Measurements from ENCODE around the gene CACNG4.

The CACNG4 gene

GRCh38 chr17:66964930-66965800, 658 bp downstream of the CACNG4 start:
- CTCF ChIA-PET: no interaction called here
- POLR2A ChIA-PET: no interaction called here
- no peak for DNase-seq (ENCODE audit: low read depth, low spot score)
- peak overlapping the region; percentile 57 for H3K4me3 ChIP-seq (ENCODE audit: low read depth, low read length)
- TF ChIP-seq CTCF (IDR thresholded peaks at IDR 0.05; ENCODE audit: insufficient read depth, low read length, missing control alignments): no peak

- CTCF ChIA-PET: no interaction called here
- no peak for TF ChIP-seq CTCF (IDR thresholded peaks at IDR 0.05; ENCODE audit: insufficient read depth, low read length, missing control alignments)
- no peak for DNase-seq (ENCODE audit: low read depth, low spot score)
- H3K4me3 ChIP-seq (ENCODE audit: low read depth, low read length): peak overlapping the region; percentile 42
- POLR2A ChIA-PET: no interaction called here
Measured at GRCh38 chr17:66965801-66966262, 1.3 kb downstream of the CACNG4 start.

- ChIA-PET POLR2A (no interaction called here), CTCF (no interaction called here)
- no peak for DNase-seq (ENCODE audit: low read depth, low spot score)
- no peak for TF ChIP-seq CTCF (IDR thresholded peaks at IDR 0.05; ENCODE audit: insufficient read depth, low read length, missing control alignments)
- H3K4me3 ChIP-seq (ENCODE audit: low read depth, low read length): no peak overlapping the region
Measured at GRCh38 chr17:66966298-66966697, 1.8 kb downstream of the CACNG4 start.

- no peak for TF ChIP-seq CTCF (IDR thresholded peaks at IDR 0.05; ENCODE audit: insufficient read depth, low read length, missing control alignments)
- DNase-seq (ENCODE audit: low read depth, low spot score): no peak
- no peak overlapping the region for H3K4me3 ChIP-seq (ENCODE audit: low read depth, low read length)
- CTCF ChIA-PET: no interaction called here
- POLR2A ChIA-PET: no interaction called here
Measured at GRCh38 chr17:66966704-66967418, 2.4 kb downstream of the CACNG4 start.

GRCh38 chr17:66967837-66968543, 3.5 kb downstream of the CACNG4 start:
- no peak overlapping the region for H3K4me3 ChIP-seq (ENCODE audit: low read depth, low read length)
- no peak for DNase-seq (ENCODE audit: low read depth, low spot score)
- POLR2A ChIA-PET: no interaction called here
- no peak for TF ChIP-seq CTCF (IDR thresholded peaks at IDR 0.05; ENCODE audit: insufficient read depth, low read length, missing control alignments)
- CTCF ChIA-PET: no interaction called here

GRCh38 chr17:66968916-66969315, 4.4 kb downstream of the CACNG4 start:
- CTCF ChIA-PET: no interaction called here
- POLR2A ChIA-PET: no interaction called here
- no peak overlapping the region for H3K4me3 ChIP-seq (ENCODE audit: low read depth, low read length)
- DNase-seq (ENCODE audit: low read depth, low spot score): no peak
- no peak for TF ChIP-seq CTCF (IDR thresholded peaks at IDR 0.05; ENCODE audit: insufficient read depth, low read length, missing control alignments)
